SK-N-SH treated with all-trans-retinoic acid at 6 μM for 48 hours (cell line): ENCODE measurements around the gene TNIK.

Experiments used
- ARNTL ChIP-seq: fragments of 450-650 bp; formaldehyde crosslinking; IDR thresholded peaks from 2 replicates; pipeline ENCODE4 v1.5.0; 2020; ENCODE audit warnings: low read depth, mild to moderate bottlenecking, moderate library complexity, borderline replicate concordance
- CREB5 ChIP-seq: fragments of 250-450 bp; sonication (Bioruptor Pico); IDR thresholded peaks from 2 replicates; pipeline ENCODE4 v1.5.1; 2020; ENCODE audit warnings: low read depth, mild to moderate bottlenecking, moderate library complexity
- ESRRG ChIP-seq: fragments of 250-450 bp; sonication (Bioruptor Pico); IDR thresholded peaks from 2 replicates; pipeline ENCODE4 v1.6.1; 2021; ENCODE audit warnings: mild to moderate bottlenecking
- ISL1 ChIP-seq: fragments of 250-450 bp; sonication (Bioruptor Pico); IDR thresholded peaks from 2 replicates; pipeline ENCODE4 v2.1.2; 2022; ENCODE audit warnings: mild to moderate bottlenecking, moderate library complexity
- RARB ChIP-seq: fragments of 250-450 bp; sonication (Bioruptor Pico); IDR thresholded peaks from 2 replicates; pipeline ENCODE4 v1.8.0; 2021; ENCODE audit warnings: mild to moderate bottlenecking, moderate library complexity
- SNAI2 ChIP-seq: fragments of 250-450 bp; sonication (Bioruptor Pico); IDR thresholded peaks from 2 replicates; pipeline ENCODE4 v1.5.0; 2020; ENCODE audit warnings: mild to moderate bottlenecking, moderate library complexity
- ZFP3 ChIP-seq: fragments of 250-450 bp; sonication (Bioruptor Pico); IDR thresholded peaks from 2 replicates; pipeline ENCODE4 v1.5.0; 2020; ENCODE audit warnings: mild to moderate bottlenecking, moderate library complexity
- ZFP30 ChIP-seq: fragments of 450-650 bp; formaldehyde crosslinking; IDR thresholded peaks from 2 replicates; pipeline ENCODE4 v1.5.0; 2022; ENCODE audit warnings: mild to moderate bottlenecking, moderate library complexity
- ZNF565 ChIP-seq: fragments of 450-650 bp; formaldehyde crosslinking; conservative IDR thresholded peaks from 2 replicates; pipeline ENCODE4 v1.5.0; 2020; ENCODE audit warnings: low read depth, mild to moderate bottlenecking, moderate library complexity
- TF ChIP-seq, protein P1 (sequence below): fragments of 250-450 bp; sonication (Bioruptor Pico); IDR thresholded peaks from 2 replicates; pipeline ENCODE4 v1.8.0; 2020; ENCODE audit warnings: mild to moderate bottlenecking, moderate library complexity, borderline replicate concordance

GRCh38 chr3:171504376-171504775, 44.2 kb upstream of the TNIK start:
- no peak for TF ChIP-seq ZFP3 (CRISPR knock-in tag)
- TF ChIP-seq ZNF565 (CRISPR knock-in tag): no peak
- TF ChIP-seq ARNTL (CRISPR knock-in tag): no peak
- TF ChIP-seq RARB (CRISPR knock-in tag): no peak
- no peak for TF ChIP-seq SNAI2 (CRISPR knock-in tag)
- TF ChIP-seq ISL1: no peak
- no peak for TF ChIP-seq ZFP30 (CRISPR knock-in tag)
- TF ChIP-seq ESRRG (CRISPR knock-in tag): no peak
- no peak for TF ChIP-seq CREB5
- TF ChIP-seq, protein P1, sequence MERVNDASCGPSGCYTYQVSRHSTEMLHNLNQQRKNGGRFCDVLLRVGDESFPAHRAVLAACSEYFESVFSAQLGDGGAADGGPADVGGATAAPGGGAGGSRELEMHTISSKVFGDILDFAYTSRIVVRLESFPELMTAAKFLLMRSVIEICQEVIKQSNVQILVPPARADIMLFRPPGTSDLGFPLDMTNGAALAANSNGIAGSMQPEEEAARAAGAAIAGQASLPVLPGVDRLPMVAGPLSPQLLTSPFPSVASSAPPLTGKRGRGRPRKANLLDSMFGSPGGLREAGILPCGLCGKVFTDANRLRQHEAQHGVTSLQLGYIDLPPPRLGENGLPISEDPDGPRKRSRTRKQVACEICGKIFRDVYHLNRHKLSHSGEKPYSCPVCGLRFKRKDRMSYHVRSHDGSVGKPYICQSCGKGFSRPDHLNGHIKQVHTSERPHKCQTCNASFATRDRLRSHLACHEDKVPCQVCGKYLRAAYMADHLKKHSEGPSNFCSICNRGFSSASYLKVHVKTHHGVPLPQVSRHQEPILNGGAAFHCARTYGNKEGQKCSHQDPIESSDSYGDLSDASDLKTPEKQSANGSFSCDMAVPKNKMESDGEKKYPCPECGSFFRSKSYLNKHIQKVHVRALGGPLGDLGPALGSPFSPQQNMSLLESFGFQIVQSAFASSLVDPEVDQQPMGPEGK (CRISPR knock-in tag): no peak
